Hepatocyte (in vitro differentiated cells): ENCODE results near the gene GRIA1.

Experiments
- EZH2 ChIP-seq: fragments of 200-600 bp; sonication (generic); IDR thresholded peaks from 2 replicates; pipeline ENCODE4 v1.6.1; 2016; ENCODE audit warnings: antibody characterized with exemption, mild to moderate bottlenecking, borderline replicate concordance
- EZH2phosphoT487 ChIP-seq: fragments of 200-600 bp; sonication (generic); IDR thresholded peaks from one replicate; pipeline ENCODE4 v1.6.1; 2018; ENCODE audit warnings: antibody characterized with exemption, mild to moderate bottlenecking, low read depth, moderate library complexity; ENCODE audit not compliant: unreplicated experiment, severe bottlenecking
- TF ChIP-seq, protein P1 (sequence below): fragments of 200-600 bp; sonication (generic); IDR thresholded peaks from 2 replicates; pipeline ENCODE4 v1.5.1; 2016; ENCODE audit warnings: antibody characterized with exemption, mild to moderate bottlenecking; ENCODE audit not compliant: poor library complexity

DNA sequence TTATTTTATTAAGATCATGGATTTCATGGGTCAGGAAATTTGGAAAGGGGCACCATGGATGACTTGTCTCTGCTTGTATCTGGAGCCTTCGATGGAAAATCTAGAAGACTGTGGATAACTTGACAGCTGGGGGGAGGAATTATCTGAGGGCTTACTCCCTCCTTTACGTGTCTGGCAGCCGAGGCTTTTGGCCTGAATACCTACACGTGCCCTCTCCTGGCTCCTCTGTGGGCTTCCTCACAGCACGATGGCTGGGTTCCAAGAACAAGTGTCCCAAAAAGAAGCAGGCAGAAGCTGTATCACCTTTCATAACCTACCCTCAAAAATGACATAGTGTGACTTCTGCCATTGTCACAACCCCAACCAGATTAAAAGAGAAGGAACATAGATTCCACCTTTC is 228.9 kb downstream of the GRIA1 start:
- TF ChIP-seq EZH2: no peak
- no peak for TF ChIP-seq EZH2phosphoT487
- TF ChIP-seq, protein P1, sequence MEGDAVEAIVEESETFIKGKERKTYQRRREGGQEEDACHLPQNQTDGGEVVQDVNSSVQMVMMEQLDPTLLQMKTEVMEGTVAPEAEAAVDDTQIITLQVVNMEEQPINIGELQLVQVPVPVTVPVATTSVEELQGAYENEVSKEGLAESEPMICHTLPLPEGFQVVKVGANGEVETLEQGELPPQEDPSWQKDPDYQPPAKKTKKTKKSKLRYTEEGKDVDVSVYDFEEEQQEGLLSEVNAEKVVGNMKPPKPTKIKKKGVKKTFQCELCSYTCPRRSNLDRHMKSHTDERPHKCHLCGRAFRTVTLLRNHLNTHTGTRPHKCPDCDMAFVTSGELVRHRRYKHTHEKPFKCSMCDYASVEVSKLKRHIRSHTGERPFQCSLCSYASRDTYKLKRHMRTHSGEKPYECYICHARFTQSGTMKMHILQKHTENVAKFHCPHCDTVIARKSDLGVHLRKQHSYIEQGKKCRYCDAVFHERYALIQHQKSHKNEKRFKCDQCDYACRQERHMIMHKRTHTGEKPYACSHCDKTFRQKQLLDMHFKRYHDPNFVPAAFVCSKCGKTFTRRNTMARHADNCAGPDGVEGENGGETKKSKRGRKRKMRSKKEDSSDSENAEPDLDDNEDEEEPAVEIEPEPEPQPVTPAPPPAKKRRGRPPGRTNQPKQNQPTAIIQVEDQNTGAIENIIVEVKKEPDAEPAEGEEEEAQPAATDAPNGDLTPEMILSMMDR: no peak
